ENCODE results near the gene NMU. TPM values are rescaled to one million over a fixed set of nuclear protein-coding genes. Genes with fewer than 3 reads are reported as not detected.
A peak's percentile ranks its signal among the peaks of the same experiment; 100 is the strongest.

NMU gene
- total and polyA plus RNA-seq, 9 of the 15 experiments (the other 6 are each of a cell fraction or from before 2014, with no cell fraction given), result 73.8 to 846 (median 599) TPM

DNA sequence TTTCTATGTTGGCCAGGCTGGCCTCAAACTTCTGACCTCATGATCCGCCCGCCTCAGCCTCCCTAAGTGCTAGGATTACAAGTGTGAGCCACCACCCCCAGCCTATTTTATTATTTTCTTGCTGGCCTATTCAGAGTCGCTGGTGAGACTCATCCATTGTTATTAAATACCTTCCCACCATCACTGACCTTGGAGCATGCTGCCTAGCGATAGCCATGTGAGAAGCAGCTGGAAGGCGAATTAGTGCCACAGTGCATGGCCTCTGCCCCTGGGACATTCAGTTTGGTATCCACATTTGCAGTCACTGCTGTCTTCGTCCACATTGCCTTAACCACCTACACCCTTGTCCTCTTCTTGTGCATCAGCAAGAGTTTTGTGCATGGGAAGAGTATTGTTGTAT, 32.4 kb upstream of the NMU start:
- FAIRE-seq, result no peak
- DNase-seq (ENCODE audit: extremely low read depth in 1 of 4, low spot score in 3 of 4), result no peak
- H3K9me3 ChIP-seq (replicated peaks; ENCODE audit: control insufficient read depth, insufficient read depth, low read depth, low read length), result peaks cover 7% of the 10 kb centered on the region
- in situ Hi-C loops (cut with MboI) (no loop called here), intact Hi-C loops (cut with micrococcal nuclease) (no loop called here)
- peak; percentile 19; the same call in 1 of the 2 replicates for TF ChIP-seq CTBP1 (IDR thresholded peaks at IDR 0.05; ENCODE audit: borderline replicate concordance)
- TF ChIP-seq, protein P1, sequence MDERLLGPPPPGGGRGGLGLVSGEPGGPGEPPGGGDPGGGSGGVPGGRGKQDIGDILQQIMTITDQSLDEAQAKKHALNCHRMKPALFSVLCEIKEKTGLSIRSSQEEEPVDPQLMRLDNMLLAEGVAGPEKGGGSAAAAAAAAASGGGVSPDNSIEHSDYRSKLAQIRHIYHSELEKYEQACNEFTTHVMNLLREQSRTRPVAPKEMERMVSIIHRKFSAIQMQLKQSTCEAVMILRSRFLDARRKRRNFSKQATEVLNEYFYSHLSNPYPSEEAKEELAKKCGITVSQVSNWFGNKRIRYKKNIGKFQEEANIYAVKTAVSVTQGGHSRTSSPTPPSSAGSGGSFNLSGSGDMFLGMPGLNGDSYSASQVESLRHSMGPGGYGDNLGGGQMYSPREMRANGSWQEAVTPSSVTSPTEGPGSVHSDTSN (CRISPR knock-in tag; IDR thresholded peaks at IDR 0.05; ENCODE audit: low read depth), result no peak
- TF ChIP-seq, protein P1 (tag; conservative IDR thresholded peaks at IDR 0.05; ENCODE audit: low read depth), result no peak
- TF ChIP-seq, protein P2, sequence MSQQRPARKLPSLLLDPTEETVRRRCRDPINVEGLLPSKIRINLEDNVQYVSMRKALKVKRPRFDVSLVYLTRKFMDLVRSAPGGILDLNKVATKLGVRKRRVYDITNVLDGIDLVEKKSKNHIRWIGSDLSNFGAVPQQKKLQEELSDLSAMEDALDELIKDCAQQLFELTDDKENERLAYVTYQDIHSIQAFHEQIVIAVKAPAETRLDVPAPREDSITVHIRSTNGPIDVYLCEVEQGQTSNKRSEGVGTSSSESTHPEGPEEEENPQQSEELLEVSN (IDR thresholded peaks at IDR 0.05; ENCODE audit: borderline replicate concordance in 1 of 2, extremely low read depth in 1 of 2, insufficient read depth in 1 of 2, insufficient read length in 1 of 2, low read depth in 1 of 2, low read length in 1 of 2, poor library complexity in 1 of 2, severe bottlenecking in 1 of 2), result peak in 1 of 2 experiments; percentile 10
- H3K79me2 ChIP-seq (ENCODE audit: control insufficient read depth, insufficient read depth, low read length), result no peaks in the 10 kb centered on the region
- no peaks in the 10 kb centered on the region for H3K27me3 ChIP-seq (ENCODE audit: control insufficient read depth in 2 of 2, insufficient read depth in 2 of 2, low read length in 2 of 2)
- H3K9me1 ChIP-seq (ENCODE audit: control insufficient read depth, insufficient read depth, low read length), result no peaks in the 10 kb centered on the region
- H2AFZ ChIP-seq (ENCODE audit: low read depth, low read length), result peak overlapping the region; percentile 41
- no TSS peak for BruUV-seq (replicated peaks)
- H3K4me1 ChIP-seq (replicated peaks in 1 of 2; ENCODE audit: control insufficient read depth in 2 of 2, insufficient read depth in 2 of 2, low read length in 2 of 2), result peaks cover 4 to 25% of the 10 kb centered on the region in 2 experiments; a peak in 4 of 5 replicates
- H3K27ac ChIP-seq (ENCODE audit: extremely low read depth, low read depth, low read length), result no peak overlapping the region
- no peak overlapping the region for H3K4me2 ChIP-seq (ENCODE audit: insufficient read depth, low read length)
- no peak overlapping the region for H3K9ac ChIP-seq (ENCODE audit: insufficient read depth in 1 of 2, low read depth in 2 of 2, low read length in 2 of 2)
- H4K20me1 ChIP-seq (replicated peaks; ENCODE audit: control insufficient read depth, insufficient read depth, low read length), result no peaks in the 10 kb centered on the region
- no peaks in the 10 kb centered on the region for H3K36me3 ChIP-seq (ENCODE audit: control insufficient read depth, insufficient read depth, low read length)
- ChIA-PET POLR2A (interaction anchor here (1.2 kb wide), 1 partner anchor 8 kb away, joined by 5 read pairs; no protein-coding TSS in a partner anchor), CTCF (ENCODE audit: low intra/inter-chr PET ratio) (no interaction called here)
- WGBS (ENCODE audit: insufficient coverage, low coverage, missing lambda C conversion rate), result 76% methylated on average over 6 of the region's 6 CpGs
- no peak; the same call in 2 of the 3 replicates for ATAC-seq
- no peak overlapping the region for H3K4me3 ChIP-seq

Measured in K562 (cell line).